D721Med (cell line): ENCODE measurements around the gene DELE1.

Experiments
- DNase-seq: peaks from one replicate; pipeline ENCODE4 v3.0.0; 2011; ENCODE audit warnings: low spot score; ENCODE audit not compliant: insufficient read length
- FAIRE-seq: peaks from 2 replicates; lab custom pipeline; 2011; peaks lifted over from hg19 to GRCh38; lab: Jason Lieb, UNC
- TF ChIP-seq, protein P1 (sequence below): IDR thresholded peaks from 2 replicates; pipeline ENCODE4 v1.5.1; 2012; ENCODE audit warnings: mild to moderate bottlenecking, control low read depth; ENCODE audit not compliant: insufficient read depth; ENCODE audit errors: missing control alignments

Gene DELE1

DNA sequence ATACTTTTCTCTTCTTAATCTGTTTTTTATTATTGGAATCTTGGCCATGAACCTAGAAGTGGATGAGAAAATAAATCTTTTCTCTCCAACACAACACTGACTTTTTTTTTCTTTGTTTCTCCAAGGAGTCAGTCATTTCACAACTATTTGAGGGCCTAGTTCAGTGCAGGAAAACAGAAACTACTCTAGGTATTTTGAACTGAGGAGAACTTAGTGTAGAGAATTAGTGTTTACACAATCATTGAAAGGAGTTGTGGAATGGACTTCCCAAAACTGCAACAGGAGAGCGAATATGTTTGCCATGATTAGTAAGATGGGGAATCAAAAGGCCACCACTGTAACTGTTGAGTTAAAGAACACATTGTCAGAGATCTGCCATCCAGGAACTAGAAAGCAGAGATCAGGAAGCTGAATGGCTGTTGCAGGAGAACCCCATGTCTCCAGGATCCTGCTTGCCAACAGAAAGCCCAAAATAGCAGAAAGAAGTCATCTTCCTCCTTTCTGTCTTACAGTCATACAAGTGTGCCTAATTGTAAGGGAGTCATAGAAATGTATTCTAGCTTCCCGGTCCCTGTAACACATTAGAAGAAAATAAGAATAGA is 25.1 kb upstream of the DELE1 start:
- DNase-seq (no peak), FAIRE-seq (no peak)
- TF ChIP-seq, protein P1, sequence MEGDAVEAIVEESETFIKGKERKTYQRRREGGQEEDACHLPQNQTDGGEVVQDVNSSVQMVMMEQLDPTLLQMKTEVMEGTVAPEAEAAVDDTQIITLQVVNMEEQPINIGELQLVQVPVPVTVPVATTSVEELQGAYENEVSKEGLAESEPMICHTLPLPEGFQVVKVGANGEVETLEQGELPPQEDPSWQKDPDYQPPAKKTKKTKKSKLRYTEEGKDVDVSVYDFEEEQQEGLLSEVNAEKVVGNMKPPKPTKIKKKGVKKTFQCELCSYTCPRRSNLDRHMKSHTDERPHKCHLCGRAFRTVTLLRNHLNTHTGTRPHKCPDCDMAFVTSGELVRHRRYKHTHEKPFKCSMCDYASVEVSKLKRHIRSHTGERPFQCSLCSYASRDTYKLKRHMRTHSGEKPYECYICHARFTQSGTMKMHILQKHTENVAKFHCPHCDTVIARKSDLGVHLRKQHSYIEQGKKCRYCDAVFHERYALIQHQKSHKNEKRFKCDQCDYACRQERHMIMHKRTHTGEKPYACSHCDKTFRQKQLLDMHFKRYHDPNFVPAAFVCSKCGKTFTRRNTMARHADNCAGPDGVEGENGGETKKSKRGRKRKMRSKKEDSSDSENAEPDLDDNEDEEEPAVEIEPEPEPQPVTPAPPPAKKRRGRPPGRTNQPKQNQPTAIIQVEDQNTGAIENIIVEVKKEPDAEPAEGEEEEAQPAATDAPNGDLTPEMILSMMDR: no peak

GRCh38 chr5:141902015-141902814 is 21.5 kb upstream of the DELE1 start:
- DNase-seq (no peak), FAIRE-seq (no peak)
- TF ChIP-seq, protein P1: no peak

GRCh38 chr5:141903261-141903660 is 20.4 kb upstream of the DELE1 start:
- TF ChIP-seq, protein P1: no peak
- no peak for DNase-seq
- no peak for FAIRE-seq

GRCh38 chr5:141904551-141904950 is 19.1 kb upstream of the DELE1 start:
- FAIRE-seq: no peak
- no peak for DNase-seq
- TF ChIP-seq, protein P1: no peak

DNA sequence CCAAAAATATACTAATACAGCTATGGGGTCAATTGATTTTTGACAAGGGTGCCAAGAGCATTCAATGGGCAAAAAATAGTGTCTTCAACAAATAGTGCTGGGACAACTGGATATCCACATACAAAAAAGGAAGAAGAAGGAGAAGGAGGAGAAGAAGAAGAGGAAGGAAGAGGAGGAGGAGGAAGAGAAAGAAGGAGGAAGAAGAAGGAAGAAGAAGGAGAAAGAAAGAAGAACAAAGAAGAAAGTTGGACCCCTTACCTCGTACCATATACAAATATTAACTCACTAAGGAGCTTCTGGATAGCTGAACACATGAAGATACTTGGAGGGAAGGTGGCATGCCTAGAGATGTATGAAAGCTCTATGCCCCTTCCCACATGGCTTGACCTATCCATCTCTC is 17.2 kb upstream of the DELE1 start:
- TF ChIP-seq, protein P1: no peak
- DNase-seq (no peak), FAIRE-seq (no peak)

DNA sequence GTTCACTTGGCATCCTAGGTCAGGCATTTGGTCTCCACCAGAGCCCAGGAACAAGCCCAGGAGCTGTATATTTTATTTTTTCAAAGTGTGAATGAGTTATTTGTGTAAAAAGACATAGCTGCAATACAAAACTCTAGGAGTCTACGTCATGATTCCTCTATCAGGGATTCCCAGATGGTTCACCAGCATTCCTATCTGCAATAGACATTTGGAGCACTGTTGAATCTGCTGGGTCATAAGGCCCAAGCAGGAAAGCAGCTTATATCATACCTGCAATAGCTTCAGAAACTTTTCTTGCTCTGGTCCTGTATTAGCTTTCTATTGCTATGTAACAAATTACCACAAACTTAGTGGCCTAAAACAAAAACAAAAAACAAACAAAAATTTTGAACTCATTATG is 16.7 kb upstream of the DELE1 start:
- DNase-seq (no peak), FAIRE-seq (no peak)
- TF ChIP-seq, protein P1: no peak

DNA sequence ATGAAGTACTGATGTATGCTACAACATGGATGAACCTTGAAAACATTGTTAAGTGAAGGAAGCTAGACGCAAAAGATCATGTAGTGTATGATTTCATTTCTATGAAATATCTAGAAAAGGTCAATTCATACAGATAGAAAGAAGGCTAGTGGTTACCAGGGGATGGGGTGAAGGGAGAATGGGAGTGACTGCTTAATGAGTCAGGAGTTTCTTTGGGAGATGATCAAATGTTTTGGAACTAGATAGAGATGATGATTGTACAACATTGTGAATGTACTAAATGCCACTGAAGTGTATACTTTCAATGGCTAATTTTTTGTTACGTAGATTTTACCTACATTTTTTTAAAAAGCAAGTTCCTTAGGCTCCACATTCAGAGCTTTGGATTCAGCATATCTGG is 14.9 kb upstream of the DELE1 start:
- TF ChIP-seq, protein P1: no peak
- DNase-seq (no peak), FAIRE-seq (no peak)
